ENCODE measurements around the gene TMEM184A. TPM values are rescaled to one million over a fixed set of nuclear protein-coding genes. Genes with fewer than 3 reads are reported as not detected.

TMEM184A gene
- total RNA-seq, 1 donor from 2014 or later: 0.27 TPM

DNA sequence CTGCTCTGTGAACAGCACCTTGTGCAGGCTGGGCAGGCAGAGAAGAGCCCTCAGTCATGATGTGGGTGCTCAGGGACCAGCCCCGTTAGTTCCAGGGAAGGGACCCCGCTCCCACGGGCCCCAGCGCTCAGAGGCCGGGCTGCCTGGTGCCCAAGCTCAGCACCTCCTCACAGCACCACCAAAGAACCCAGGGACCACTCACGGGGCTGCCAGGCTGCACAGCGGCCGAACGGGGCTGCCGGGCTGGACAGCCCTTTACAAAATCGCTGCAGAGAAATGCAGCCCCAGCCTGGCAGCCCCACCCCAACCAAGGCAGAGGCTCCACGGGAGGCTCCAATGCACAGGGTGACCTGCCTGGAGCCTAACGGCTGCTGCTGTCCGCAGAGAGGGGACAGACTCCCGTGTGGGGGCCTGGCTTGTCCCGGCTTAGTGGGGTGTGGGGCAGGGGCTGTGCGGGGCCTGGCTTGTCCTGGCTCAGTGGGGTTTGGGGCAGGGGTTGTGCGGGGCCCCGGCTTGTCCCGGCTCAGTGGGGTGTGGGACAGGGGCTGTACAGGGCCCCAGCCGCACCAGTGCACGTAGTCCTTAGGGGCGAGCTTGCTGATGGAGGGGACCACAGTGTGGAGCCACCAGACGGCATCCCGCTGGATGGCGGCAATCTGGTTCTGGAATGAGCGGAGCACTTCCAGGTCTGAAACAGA is 61.0 kb downstream of the TMEM184A start:
- TF ChIP-seq, protein P1, sequence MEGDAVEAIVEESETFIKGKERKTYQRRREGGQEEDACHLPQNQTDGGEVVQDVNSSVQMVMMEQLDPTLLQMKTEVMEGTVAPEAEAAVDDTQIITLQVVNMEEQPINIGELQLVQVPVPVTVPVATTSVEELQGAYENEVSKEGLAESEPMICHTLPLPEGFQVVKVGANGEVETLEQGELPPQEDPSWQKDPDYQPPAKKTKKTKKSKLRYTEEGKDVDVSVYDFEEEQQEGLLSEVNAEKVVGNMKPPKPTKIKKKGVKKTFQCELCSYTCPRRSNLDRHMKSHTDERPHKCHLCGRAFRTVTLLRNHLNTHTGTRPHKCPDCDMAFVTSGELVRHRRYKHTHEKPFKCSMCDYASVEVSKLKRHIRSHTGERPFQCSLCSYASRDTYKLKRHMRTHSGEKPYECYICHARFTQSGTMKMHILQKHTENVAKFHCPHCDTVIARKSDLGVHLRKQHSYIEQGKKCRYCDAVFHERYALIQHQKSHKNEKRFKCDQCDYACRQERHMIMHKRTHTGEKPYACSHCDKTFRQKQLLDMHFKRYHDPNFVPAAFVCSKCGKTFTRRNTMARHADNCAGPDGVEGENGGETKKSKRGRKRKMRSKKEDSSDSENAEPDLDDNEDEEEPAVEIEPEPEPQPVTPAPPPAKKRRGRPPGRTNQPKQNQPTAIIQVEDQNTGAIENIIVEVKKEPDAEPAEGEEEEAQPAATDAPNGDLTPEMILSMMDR (IDR thresholded peaks at IDR 0.05): no peak
- Mint-ChIP-seq H3K4me1 (ENCODE audit: unreplicated experiment) (no peaks in the 10 kb centered on the region), H3K27ac (ENCODE audit: unreplicated experiment) (no peak overlapping the region), H3K27me3 (ENCODE audit: unreplicated experiment) (no peaks in the 10 kb centered on the region), H3K36me3 (ENCODE audit: unreplicated experiment) (peaks cover 24% of the 10 kb centered on the region), H3K4me3 (ENCODE audit: unreplicated experiment) (no peak overlapping the region), H3K9me3 (ENCODE audit: unreplicated experiment) (no peaks in the 10 kb centered on the region)
- DNase-seq (ENCODE audit: extremely low spot score, unreplicated experiment): no peak

DNA sequence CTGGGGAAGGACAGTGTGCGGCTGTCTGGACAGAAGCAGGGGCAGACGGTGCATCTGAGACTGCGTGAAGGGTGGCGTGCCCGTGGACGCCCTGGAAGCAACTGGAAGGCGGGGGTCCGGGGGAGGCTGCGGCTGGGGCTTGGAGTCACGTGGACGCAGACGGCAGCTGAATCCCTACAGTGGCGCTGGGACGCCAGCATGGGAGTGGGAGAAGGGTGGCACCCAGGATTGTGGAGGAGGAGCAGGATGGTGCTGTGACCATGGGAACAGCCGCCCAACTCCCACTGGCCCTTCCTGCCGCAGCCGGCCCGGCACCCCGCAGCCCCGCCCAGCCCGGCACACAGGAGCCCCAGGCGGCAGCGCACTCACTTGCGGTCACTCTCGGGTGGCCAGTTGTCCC is 61.6 kb downstream of the TMEM184A start:
- Mint-ChIP-seq H3K27ac (ENCODE audit: unreplicated experiment) (no peak overlapping the region), H3K27me3 (ENCODE audit: unreplicated experiment) (no peaks in the 10 kb centered on the region), H3K4me3 (ENCODE audit: unreplicated experiment) (no peak overlapping the region), H3K36me3 (ENCODE audit: unreplicated experiment) (peaks cover 23% of the 10 kb centered on the region), H3K9me3 (ENCODE audit: unreplicated experiment) (no peaks in the 10 kb centered on the region), H3K4me1 (ENCODE audit: unreplicated experiment) (no peaks in the 10 kb centered on the region)
- no peak for DNase-seq (ENCODE audit: extremely low spot score, unreplicated experiment)
- TF ChIP-seq, protein P1 (IDR thresholded peaks at IDR 0.05): no peak

DNA sequence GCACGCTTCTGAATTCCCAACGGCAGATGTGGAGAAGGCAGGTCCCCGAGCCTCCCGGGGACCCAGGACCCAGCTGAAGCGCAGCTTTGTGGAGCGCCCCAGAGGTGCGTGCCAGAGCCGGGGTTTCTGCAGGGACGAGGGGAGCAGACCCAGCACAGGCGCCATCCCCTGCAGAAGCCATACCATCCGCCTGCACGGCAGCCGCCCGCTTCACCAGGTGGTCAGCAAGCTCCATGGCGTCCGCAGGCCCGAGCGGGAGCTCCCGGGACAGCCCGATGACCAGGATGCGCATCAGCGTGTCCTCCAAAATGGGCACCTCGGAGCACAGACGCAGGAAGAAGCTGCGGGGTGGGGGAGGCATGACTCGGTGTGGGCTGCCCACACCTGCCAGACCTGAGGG is 62.4 kb downstream of the TMEM184A start:
- H3K9me3 Mint-ChIP-seq (ENCODE audit: unreplicated experiment): no peaks in the 10 kb centered on the region
- H3K27ac Mint-ChIP-seq (ENCODE audit: unreplicated experiment): no peak overlapping the region
- H3K4me3 Mint-ChIP-seq (ENCODE audit: unreplicated experiment): no peak overlapping the region
- H3K27me3 Mint-ChIP-seq (ENCODE audit: unreplicated experiment): no peaks in the 10 kb centered on the region
- no peaks in the 10 kb centered on the region for H3K4me1 Mint-ChIP-seq (ENCODE audit: unreplicated experiment)
- no peak for DNase-seq (ENCODE audit: extremely low spot score, unreplicated experiment)
- H3K36me3 Mint-ChIP-seq (ENCODE audit: unreplicated experiment): peaks cover 26% of the 10 kb centered on the region
- TF ChIP-seq, protein P1 (IDR thresholded peaks at IDR 0.05): no peak

GRCh38 chr7:1493129-1493528 is 62.9 kb downstream of the TMEM184A start:
- TF ChIP-seq, protein P1 (IDR thresholded peaks at IDR 0.05): no peak
- Mint-ChIP-seq H3K4me3 (ENCODE audit: unreplicated experiment) (no peak overlapping the region), H3K27ac (ENCODE audit: unreplicated experiment) (no peak overlapping the region), H3K4me1 (ENCODE audit: unreplicated experiment) (no peaks in the 10 kb centered on the region), H3K27me3 (ENCODE audit: unreplicated experiment) (no peaks in the 10 kb centered on the region), H3K9me3 (ENCODE audit: unreplicated experiment) (no peaks in the 10 kb centered on the region), H3K36me3 (ENCODE audit: unreplicated experiment) (peaks cover 30% of the 10 kb centered on the region)
- no peak for DNase-seq (ENCODE audit: extremely low spot score, unreplicated experiment)

GRCh38 chr7:1492640-1493039 is 63.4 kb downstream of the TMEM184A start:
- no peak for DNase-seq (ENCODE audit: extremely low spot score, unreplicated experiment)
- no peaks in the 10 kb centered on the region for H3K4me1 Mint-ChIP-seq (ENCODE audit: unreplicated experiment)
- TF ChIP-seq, protein P1 (IDR thresholded peaks at IDR 0.05): no peak
- no peak overlapping the region for H3K4me3 Mint-ChIP-seq (ENCODE audit: unreplicated experiment)
- H3K9me3 Mint-ChIP-seq (ENCODE audit: unreplicated experiment): no peaks in the 10 kb centered on the region
- no peak overlapping the region for H3K27ac Mint-ChIP-seq (ENCODE audit: unreplicated experiment)
- H3K36me3 Mint-ChIP-seq (ENCODE audit: unreplicated experiment): peaks cover 33% of the 10 kb centered on the region
- no peaks in the 10 kb centered on the region for H3K27me3 Mint-ChIP-seq (ENCODE audit: unreplicated experiment)

Other genes starting within 250 kb of the TMEM184A start
- 55.9 and 63.1 TPM in 2 replicates for gene MICALL2, start 96.7 kb downstream of the TMEM184A start, total RNA-seq
- gene INTS1, start 51.8 kb downstream of the TMEM184A start, total RNA-seq: 111 and 121 TPM in 2 replicates
- gene MAFK, start 25.5 kb downstream of the TMEM184A start, total RNA-seq: 19.9 and 23.0 TPM in 2 replicates
- 25.6 and 28.9 TPM in 2 replicates for gene PSMG3, start 13.8 kb upstream of the TMEM184A start, total RNA-seq
- 0.62 and 0.73 TPM in 2 replicates for gene ELFN1, start 114.1 kb upstream of the TMEM184A start, total RNA-seq

Measured in osteocyte (in vitro differentiated cells).